Fibroblast of the conjunctiva (primary cell): ENCODE results near the gene NCLN.
"Not testable (repeated sequence)": the region's sequence is repeated elsewhere in the genome, so short reads cannot be mapped to it uniquely, and the experiment has no call there.

Source experiments
- DNase-seq: peaks from one replicate; pipeline ENCODE4 v3.0.0-alpha.2; 2010; ENCODE audit warnings: low read depth

NCLN gene

GRCh38 chr19:3154957-3155736 lies 30.6 kb upstream of the NCLN start:
- DNase-seq, result peak; percentile 94

- no peak for DNase-seq
These were observed 28.5 kb upstream of the NCLN start for GRCh38 chr19:3157096-3157845.

- no peak for DNase-seq
These were observed 26.2 kb upstream of the NCLN start for GRCh38 chr19:3159565-3159964.

- no peak for DNase-seq
These were observed 25.5 kb upstream of the NCLN start for GRCh38 chr19:3160219-3160618.

GRCh38 chr19:3161453-3161852 lies 24.3 kb upstream of the NCLN start:
- DNase-seq, result no peak

- no peak for DNase-seq
These were observed 23.1 kb upstream of the NCLN start for GRCh38 chr19:3162418-3163229.

GRCh38 chr19:3163230-3163886 lies 22.4 kb upstream of the NCLN start:
- DNase-seq, result no peak

- no peak for DNase-seq
These were observed 21.8 kb upstream of the NCLN start for GRCh38 chr19:3163943-3164342.

GRCh38 chr19:3167533-3168272 lies 18.0 kb upstream of the NCLN start:
- no peak for DNase-seq

- DNase-seq, result no peak
These were observed 13.6 kb upstream of the NCLN start for GRCh38 chr19:3171894-3172672.

GRCh38 chr19:3172673-3173000 lies 13.1 kb upstream of the NCLN start:
- DNase-seq, result not testable (repeated sequence)

GRCh38 chr19:3175781-3176714 lies 9.7 kb upstream of the NCLN start:
- peak; percentile 41 for DNase-seq

- no peak for DNase-seq
These were observed 8.8 kb upstream of the NCLN start for GRCh38 chr19:3176715-3177501.

- no peak for DNase-seq
These were observed 7.3 kb upstream of the NCLN start, which contains the start of gene S1PR4 for GRCh38 chr19:3178377-3178972. TSS of gene S1PR4 (plus strand) at chr19:3178769. CDS start at chr19:3178793, 24 bp downstream.

- no peak for DNase-seq
These were observed 6.6 kb upstream of the NCLN start for GRCh38 chr19:3178973-3179738.

- no peak for DNase-seq
These were observed 5.9 kb upstream of the NCLN start for GRCh38 chr19:3179739-3180293.
